ENCODE results near the gene NOS1AP. TPM values are rescaled to one million over a fixed set of nuclear protein-coding genes. Genes with fewer than 3 reads are reported as not detected.

The NOS1AP gene
- total RNA-seq, 2 donors from 2014 or later, result not detected

GRCh38 chr1:162271972-162272371 lies 202.5 kb downstream of the NOS1AP start:
- H3K36me3 Mint-ChIP-seq (ENCODE audit: low read depth), result no peaks in the 10 kb centered on the region
- H3K9me3 ChIP-seq (ENCODE audit: control insufficient read depth, low read length, poor library complexity, severe bottlenecking), result no peaks in the 10 kb centered on the region
- no peak overlapping the region for H3K27ac Mint-ChIP-seq
- H3K4me3 Mint-ChIP-seq, result no peak overlapping the region
- no peak for DNase-seq
- H3K27me3 Mint-ChIP-seq, result peaks cover 23% of the 10 kb centered on the region
- ATAC-seq, result no peak
- no peaks in the 10 kb centered on the region for H3K4me1 Mint-ChIP-seq

DNA sequence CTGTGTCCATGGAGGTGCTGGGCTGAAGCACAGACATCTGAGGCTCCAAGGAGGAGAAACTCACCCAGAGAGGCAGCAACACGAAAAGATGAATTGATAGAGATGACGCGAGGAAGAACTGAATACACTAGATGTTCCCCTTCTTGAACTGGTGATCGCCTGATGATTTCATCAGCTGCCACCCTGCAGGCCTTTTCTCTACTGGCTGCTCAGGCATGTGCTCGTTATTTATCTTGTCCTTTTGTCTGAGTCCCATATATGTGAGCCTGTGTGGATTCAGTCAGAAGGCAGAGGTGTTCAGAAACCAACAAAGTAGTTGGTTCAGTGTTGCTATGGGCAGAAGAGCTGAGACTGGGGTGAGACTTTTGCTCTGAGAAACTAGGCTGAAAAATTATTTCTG lies 202.9 kb downstream of the NOS1AP start:
- no peak overlapping the region for H3K4me3 Mint-ChIP-seq
- H3K36me3 Mint-ChIP-seq (ENCODE audit: low read depth), result no peaks in the 10 kb centered on the region
- H3K27me3 Mint-ChIP-seq, result peaks cover 27% of the 10 kb centered on the region
- ATAC-seq, result no peak
- DNase-seq, result no peak
- no peak overlapping the region for H3K27ac Mint-ChIP-seq
- no peaks in the 10 kb centered on the region for H3K4me1 Mint-ChIP-seq
- no peaks in the 10 kb centered on the region for H3K9me3 ChIP-seq (ENCODE audit: control insufficient read depth, low read length, poor library complexity, severe bottlenecking)

DNA sequence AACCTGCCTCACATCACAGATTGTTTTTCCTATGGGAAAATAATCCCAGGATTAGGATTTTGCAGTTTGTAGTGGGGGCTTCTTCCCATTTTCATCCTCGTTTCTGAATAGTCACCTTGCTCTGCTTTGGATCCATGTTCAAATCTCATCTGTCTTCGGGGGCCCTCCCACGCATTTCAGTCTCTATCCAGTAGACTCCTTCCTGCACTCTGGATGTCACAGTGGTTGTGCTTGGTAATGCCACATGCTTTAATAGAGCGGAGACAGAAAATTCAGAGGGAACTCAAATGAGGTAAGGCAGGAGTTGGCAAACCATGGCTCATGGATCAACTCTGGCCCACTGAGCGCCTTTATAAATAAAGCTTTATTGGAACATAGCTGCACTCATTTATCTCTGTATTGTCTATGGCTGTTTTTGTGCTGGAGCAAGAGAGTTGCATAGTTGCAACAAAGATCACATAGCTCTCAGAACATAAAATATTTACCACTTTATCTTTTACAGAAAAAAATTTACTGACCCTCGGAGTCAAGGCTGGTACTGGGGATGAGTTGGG lies 206.2 kb downstream of the NOS1AP start:
- peaks cover 2% of the 10 kb centered on the region for H3K4me1 Mint-ChIP-seq
- H3K4me3 Mint-ChIP-seq, result no peak overlapping the region

DNA sequence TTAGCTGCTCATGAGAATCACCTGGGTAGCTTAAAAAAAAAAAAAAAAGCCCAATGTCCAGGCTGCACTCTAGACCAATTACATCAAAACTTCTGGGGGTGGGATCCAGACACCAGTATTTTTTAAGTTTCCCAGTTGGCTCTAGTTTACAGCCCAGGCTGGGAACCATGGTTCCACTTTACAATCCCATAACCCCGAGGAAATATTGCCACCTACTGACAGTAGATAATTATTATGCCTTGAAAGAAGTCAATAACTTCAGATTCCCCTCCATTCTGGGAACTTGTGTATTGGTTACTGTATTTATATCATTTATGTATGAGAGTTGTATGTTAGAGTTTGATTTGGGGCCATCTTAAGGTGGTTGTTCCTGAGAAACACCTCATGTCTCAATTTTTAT lies 207.0 kb downstream of the NOS1AP start:
- no peak for DNase-seq
- no peak overlapping the region for H3K27ac Mint-ChIP-seq
- no peak for ATAC-seq
- no peaks in the 10 kb centered on the region for H3K9me3 ChIP-seq (ENCODE audit: control insufficient read depth, low read length, poor library complexity, severe bottlenecking)
- H3K4me3 Mint-ChIP-seq, result no peak overlapping the region
- H3K27me3 Mint-ChIP-seq, result peaks cover 50% of the 10 kb centered on the region
- H3K36me3 Mint-ChIP-seq (ENCODE audit: low read depth), result no peaks in the 10 kb centered on the region
- H3K4me1 Mint-ChIP-seq, result peaks cover 2% of the 10 kb centered on the region

More for the DNA sequence above, 206.2 kb downstream of the NOS1AP start:
- DNase-seq (no peak), ATAC-seq (no peak)
- peaks cover 47% of the 10 kb centered on the region for H3K27me3 Mint-ChIP-seq
- H3K27ac Mint-ChIP-seq, result peak overlapping the region; percentile 2
- no peaks in the 10 kb centered on the region for H3K36me3 Mint-ChIP-seq (ENCODE audit: low read depth)
- no peaks in the 10 kb centered on the region for H3K9me3 ChIP-seq (ENCODE audit: control insufficient read depth, low read length, poor library complexity, severe bottlenecking)

GRCh38 chr1:162279136-162279498 lies 209.6 kb downstream of the NOS1AP start:
- H3K9me3 ChIP-seq (ENCODE audit: control insufficient read depth, low read length, poor library complexity, severe bottlenecking), result no peaks in the 10 kb centered on the region
- DNase-seq (no peak), ATAC-seq (no peak)
- no peak overlapping the region for H3K27ac Mint-ChIP-seq
- H3K4me1 Mint-ChIP-seq, result peaks cover 2% of the 10 kb centered on the region
- H3K27me3 Mint-ChIP-seq, result peaks cover 68% of the 10 kb centered on the region
- H3K4me3 Mint-ChIP-seq, result no peak overlapping the region
- no peaks in the 10 kb centered on the region for H3K36me3 Mint-ChIP-seq (ENCODE audit: low read depth)

- DNase-seq, result no peak
- H3K4me1 Mint-ChIP-seq, result peaks cover 6% of the 10 kb centered on the region
- ATAC-seq, result no peak
- no peaks in the 10 kb centered on the region for H3K9me3 ChIP-seq (ENCODE audit: control insufficient read depth, low read length, poor library complexity, severe bottlenecking)
- no peaks in the 10 kb centered on the region for H3K36me3 Mint-ChIP-seq (ENCODE audit: low read depth)
- H3K27me3 Mint-ChIP-seq, result peaks cover 86% of the 10 kb centered on the region
- no peak overlapping the region for H3K4me3 Mint-ChIP-seq
- H3K27ac Mint-ChIP-seq, result no peak overlapping the region
Observed at GRCh38 chr1:162281426-162281825, 211.9 kb downstream of the NOS1AP start.

- Mint-ChIP-seq H3K36me3 (ENCODE audit: low read depth) (peaks cover 2% of the 10 kb centered on the region), H3K4me1 (peaks cover 6% of the 10 kb centered on the region), H3K27ac (no peak overlapping the region), H3K27me3 (peaks cover 85% of the 10 kb centered on the region), H3K4me3 (no peak overlapping the region)
- H3K9me3 ChIP-seq (ENCODE audit: control insufficient read depth, low read length, poor library complexity, severe bottlenecking), result no peaks in the 10 kb centered on the region
- ATAC-seq (no peak), DNase-seq (no peak)
Observed at GRCh38 chr1:162283657-162284056, 214.2 kb downstream of the NOS1AP start.

GRCh38 chr1:162284206-162284955 lies 214.9 kb downstream of the NOS1AP start:
- no peak overlapping the region for H3K27ac Mint-ChIP-seq
- no peak overlapping the region for H3K4me3 Mint-ChIP-seq
- H3K4me1 Mint-ChIP-seq, result peaks cover 4% of the 10 kb centered on the region
- ATAC-seq (no peak), DNase-seq (no peak)
- H3K9me3 ChIP-seq (ENCODE audit: control insufficient read depth, low read length, poor library complexity, severe bottlenecking), result no peaks in the 10 kb centered on the region
- peaks cover 2% of the 10 kb centered on the region for H3K36me3 Mint-ChIP-seq (ENCODE audit: low read depth)
- H3K27me3 Mint-ChIP-seq, result peaks cover 77% of the 10 kb centered on the region

- H3K36me3 Mint-ChIP-seq (ENCODE audit: low read depth), result peaks cover 2% of the 10 kb centered on the region
- H3K9me3 ChIP-seq (ENCODE audit: control insufficient read depth, low read length, poor library complexity, severe bottlenecking), result no peaks in the 10 kb centered on the region
- DNase-seq, result no peak
- H3K4me1 Mint-ChIP-seq, result peaks cover 4% of the 10 kb centered on the region
- H3K27me3 Mint-ChIP-seq, result peaks cover 75% of the 10 kb centered on the region
- no peak overlapping the region for H3K27ac Mint-ChIP-seq
- H3K4me3 Mint-ChIP-seq, result no peak overlapping the region
- ATAC-seq, result no peak
Observed at GRCh38 chr1:162285149-162285561, 215.7 kb downstream of the NOS1AP start.

DNA sequence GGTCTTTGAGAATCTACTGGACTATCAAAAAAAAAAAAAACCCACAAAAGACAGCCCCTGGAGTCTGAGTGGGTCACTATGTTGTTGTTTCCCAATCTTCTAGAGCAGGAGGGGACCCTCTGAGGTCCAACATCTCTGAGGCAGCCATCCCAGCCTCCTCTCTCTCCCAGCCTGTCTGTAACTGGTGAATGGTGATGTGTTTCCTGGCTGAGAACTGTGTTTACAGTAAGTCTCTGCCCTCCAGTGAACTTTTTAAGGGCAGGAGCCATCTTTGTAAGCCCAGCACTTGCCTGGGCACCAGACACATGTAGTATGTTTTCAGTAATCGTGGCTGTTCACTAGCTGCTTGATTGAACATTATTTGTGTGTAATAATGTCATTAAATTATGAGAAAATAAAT lies 221.5 kb downstream of the NOS1AP start:
- peaks cover 2% of the 10 kb centered on the region for H3K36me3 Mint-ChIP-seq (ENCODE audit: low read depth)
- DNase-seq (no peak), ATAC-seq (no peak)
- H3K27ac Mint-ChIP-seq, result no peak overlapping the region
- H3K27me3 Mint-ChIP-seq, result peaks cover 61% of the 10 kb centered on the region
- H3K9me3 ChIP-seq (ENCODE audit: control insufficient read depth, low read length, poor library complexity, severe bottlenecking), result no peaks in the 10 kb centered on the region
- no peak overlapping the region for H3K4me3 Mint-ChIP-seq
- no peaks in the 10 kb centered on the region for H3K4me1 Mint-ChIP-seq

DNA sequence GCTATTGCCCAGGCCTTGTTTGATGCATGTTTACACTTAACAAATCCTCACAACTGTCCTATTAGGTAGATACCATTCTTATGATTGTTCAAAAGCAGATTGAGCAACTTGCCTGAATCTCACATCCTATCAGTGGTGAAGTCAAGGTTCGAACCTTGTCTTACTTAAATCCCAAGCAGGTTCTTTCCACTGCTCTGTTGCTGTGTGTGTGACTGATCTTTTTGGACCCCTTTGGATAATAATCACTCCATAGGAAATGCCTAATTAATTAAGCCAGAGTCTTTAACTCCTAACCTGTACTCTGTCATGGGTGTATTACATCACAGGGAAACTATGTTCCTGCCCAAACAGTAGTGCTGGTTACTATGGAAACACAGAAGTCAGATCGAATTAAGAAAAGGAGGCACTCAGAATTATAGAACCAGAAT lies 222.9 kb downstream of the NOS1AP start:
- Mint-ChIP-seq H3K36me3 (ENCODE audit: low read depth) (no peaks in the 10 kb centered on the region), H3K27ac (no peak overlapping the region), H3K4me3 (no peak overlapping the region), H3K4me1 (no peaks in the 10 kb centered on the region), H3K27me3 (peaks cover 59% of the 10 kb centered on the region)
- ATAC-seq, result no peak
- no peaks in the 10 kb centered on the region for H3K9me3 ChIP-seq (ENCODE audit: control insufficient read depth, low read length, poor library complexity, severe bottlenecking)
- no peak for DNase-seq

DNA sequence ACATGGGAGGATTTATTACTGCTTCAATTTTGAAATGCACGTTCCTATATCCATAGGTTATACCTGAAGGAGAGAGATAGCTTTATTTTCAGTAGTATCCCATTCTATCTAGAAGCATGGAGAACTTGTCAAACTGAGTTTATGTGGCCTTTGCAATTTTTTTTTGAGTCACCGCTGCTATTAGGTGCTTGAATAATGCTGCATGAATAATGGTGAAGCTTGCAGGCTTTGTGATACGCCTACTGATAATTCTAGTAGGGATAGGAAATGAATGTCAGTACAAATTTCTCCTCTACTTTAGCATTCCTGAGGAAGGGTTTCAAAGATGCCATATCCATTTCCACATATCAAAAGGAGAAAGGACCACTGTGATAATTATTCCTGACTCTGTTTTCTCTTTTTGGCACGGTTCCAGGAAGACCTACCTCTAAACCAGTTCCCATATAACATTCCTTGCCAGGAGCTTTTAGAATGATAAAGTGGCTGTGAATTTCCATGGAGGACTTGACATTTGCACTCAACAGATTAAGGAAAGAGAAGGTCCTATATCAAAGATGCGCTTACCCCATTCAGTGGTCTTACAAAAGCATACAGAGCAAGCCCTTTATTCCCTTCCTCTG lies 223.7 kb downstream of the NOS1AP start:
- H3K4me3 Mint-ChIP-seq, result no peak overlapping the region
- no peaks in the 10 kb centered on the region for H3K36me3 Mint-ChIP-seq (ENCODE audit: low read depth)
- no peak for ATAC-seq

DNA sequence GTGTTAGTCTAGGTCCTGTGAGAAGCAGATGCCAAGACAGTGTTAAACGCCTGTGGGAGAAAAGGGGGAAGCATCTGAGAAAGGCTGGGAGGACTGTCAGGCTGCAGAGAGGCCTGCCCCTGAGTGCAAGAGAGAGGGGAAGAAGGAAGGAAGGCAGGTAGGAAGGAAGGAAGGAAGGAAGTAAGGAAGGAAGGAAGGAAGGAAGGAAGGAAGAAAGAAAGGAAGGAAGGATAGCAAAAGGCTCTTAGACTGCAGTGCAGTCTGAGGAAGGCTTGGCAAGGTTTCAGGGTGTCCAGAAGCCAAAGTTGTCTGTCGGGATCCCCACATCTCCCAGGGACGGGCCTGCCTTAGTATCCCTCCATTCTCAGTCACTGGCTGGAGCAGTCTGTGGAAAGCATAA lies 224.5 kb downstream of the NOS1AP start:
- Mint-ChIP-seq H3K4me1 (no peaks in the 10 kb centered on the region), H3K4me3 (no peak overlapping the region), H3K27me3 (peaks cover 65% of the 10 kb centered on the region), H3K27ac (no peak overlapping the region), H3K36me3 (ENCODE audit: low read depth) (no peaks in the 10 kb centered on the region)
- no peaks in the 10 kb centered on the region for H3K9me3 ChIP-seq (ENCODE audit: control insufficient read depth, low read length, poor library complexity, severe bottlenecking)
- no peak for ATAC-seq
- DNase-seq, result no peak

More for the DNA sequence above, 223.7 kb downstream of the NOS1AP start:
- H3K9me3 ChIP-seq (ENCODE audit: control insufficient read depth, low read length, poor library complexity, severe bottlenecking), result no peaks in the 10 kb centered on the region
- Mint-ChIP-seq H3K27ac (no peak overlapping the region), H3K4me1 (no peaks in the 10 kb centered on the region), H3K27me3 (peaks cover 59% of the 10 kb centered on the region)
- no peak for DNase-seq

- no peak overlapping the region for H3K4me3 Mint-ChIP-seq
- H3K9me3 ChIP-seq (ENCODE audit: control insufficient read depth, low read length, poor library complexity, severe bottlenecking), result no peaks in the 10 kb centered on the region
- ATAC-seq, result no peak
- no peaks in the 10 kb centered on the region for H3K4me1 Mint-ChIP-seq
- no peak for DNase-seq
- no peaks in the 10 kb centered on the region for H3K36me3 Mint-ChIP-seq (ENCODE audit: low read depth)
- H3K27ac Mint-ChIP-seq, result no peak overlapping the region
- H3K27me3 Mint-ChIP-seq, result peaks cover 72% of the 10 kb centered on the region
Observed at GRCh38 chr1:162297208-162297607, 227.7 kb downstream of the NOS1AP start.
